Raji (cell line): Measurements from ENCODE around the gene CDH4.

Experiments
- POLR2A ChIP-seq: IDR thresholded peaks from 2 replicates; pipeline ENCODE4 v1.6.1; 2011; ENCODE audit warnings: low read depth, low read length, control low read depth; ENCODE audit not compliant: insufficient read depth

CDH4 gene

GRCh38 chr20:61887596-61888093 is 635.6 kb downstream of the CDH4 start:
- TF ChIP-seq POLR2A = no peak

- no peak for TF ChIP-seq POLR2A
Measured at GRCh38 chr20:61888101-61888865, 636.2 kb downstream of the CDH4 start.

GRCh38 chr20:61889659-61890058 is 637.6 kb downstream of the CDH4 start:
- TF ChIP-seq POLR2A = no peak

- TF ChIP-seq POLR2A = no peak
Measured at GRCh38 chr20:61890210-61890609, 638.1 kb downstream of the CDH4 start.

GRCh38 chr20:61891476-61891875 is 639.4 kb downstream of the CDH4 start:
- no peak for TF ChIP-seq POLR2A

GRCh38 chr20:61891916-61892649 is 640.0 kb downstream of the CDH4 start:
- no peak for TF ChIP-seq POLR2A

GRCh38 chr20:61895016-61895415 is 643.0 kb downstream of the CDH4 start:
- no peak for TF ChIP-seq POLR2A

GRCh38 chr20:61895686-61896057 is 643.6 kb downstream of the CDH4 start:
- TF ChIP-seq POLR2A = no peak

- no peak for TF ChIP-seq POLR2A
Measured at GRCh38 chr20:61896058-61896961, 644.2 kb downstream of the CDH4 start.

GRCh38 chr20:61897401-61898295 is 645.6 kb downstream of the CDH4 start:
- TF ChIP-seq POLR2A = no peak

GRCh38 chr20:61898405-61898804 is 646.3 kb downstream of the CDH4 start:
- no peak for TF ChIP-seq POLR2A

GRCh38 chr20:61900011-61900944 is 648.2 kb downstream of the CDH4 start:
- TF ChIP-seq POLR2A = no peak

- TF ChIP-seq POLR2A = no peak
Measured at GRCh38 chr20:61900945-61901293, 648.9 kb downstream of the CDH4 start.
